GM19397 (cell line): ENCODE results near the gene LCN6.
"Not testable (repeated sequence)": the region's sequence is repeated elsewhere in the genome, so short reads cannot be mapped to it uniquely, and the experiment has no call there.

Experiments used
- ATAC-seq: cut with Tn5 transposase; IDR thresholded peaks from one replicate; pipeline ENCODE4 v1.9.1; 2021; ENCODE audit warnings: mild to moderate bottlenecking, moderate library complexity; ENCODE audit not compliant: unreplicated experiment

LCN6 gene

GRCh38 chr9:136784249-136784996 is 36.1 kb upstream of the LCN6 start:
- ATAC-seq = no peak

DNA sequence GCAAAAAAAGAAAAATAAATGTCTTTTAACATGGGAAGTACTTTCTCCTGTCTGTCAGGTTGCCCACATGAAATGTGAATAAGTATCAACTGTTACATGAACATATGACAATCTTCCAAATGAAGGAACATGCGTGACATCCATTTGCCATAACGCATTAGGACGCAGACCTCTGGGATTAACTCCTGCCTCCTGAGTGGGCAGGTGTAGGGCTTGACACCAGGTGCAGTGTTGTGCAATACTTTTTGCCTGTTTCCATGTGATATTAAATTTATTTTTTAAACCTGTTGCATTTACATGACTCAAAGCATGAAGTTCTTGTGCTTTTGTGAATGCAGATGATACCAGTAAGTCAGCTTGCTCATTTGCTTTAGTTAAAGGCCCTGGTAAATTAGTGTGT is 34.1 kb upstream of the LCN6 start:
- no peak for ATAC-seq

DNA sequence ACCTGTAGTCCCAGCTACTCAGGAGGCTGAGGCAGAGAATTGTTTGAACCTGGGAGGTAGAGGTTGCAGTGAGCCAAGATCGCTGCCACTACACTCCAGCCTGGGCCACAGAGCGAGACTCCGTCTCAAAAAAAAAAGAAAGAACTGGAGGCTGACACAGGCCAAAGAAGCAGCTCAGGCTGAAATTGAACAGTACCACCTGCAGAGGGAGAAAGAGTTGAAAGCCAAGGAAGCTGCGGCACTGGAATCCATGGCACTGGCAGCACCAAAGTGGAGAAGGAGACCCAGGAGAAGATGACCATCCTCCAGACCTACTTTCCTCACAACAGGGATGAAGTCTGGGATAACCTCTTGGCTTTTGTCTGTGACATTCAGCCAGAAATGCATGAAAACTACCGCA is 31.5 kb upstream of the LCN6 start:
- no peak for ATAC-seq

DNA sequence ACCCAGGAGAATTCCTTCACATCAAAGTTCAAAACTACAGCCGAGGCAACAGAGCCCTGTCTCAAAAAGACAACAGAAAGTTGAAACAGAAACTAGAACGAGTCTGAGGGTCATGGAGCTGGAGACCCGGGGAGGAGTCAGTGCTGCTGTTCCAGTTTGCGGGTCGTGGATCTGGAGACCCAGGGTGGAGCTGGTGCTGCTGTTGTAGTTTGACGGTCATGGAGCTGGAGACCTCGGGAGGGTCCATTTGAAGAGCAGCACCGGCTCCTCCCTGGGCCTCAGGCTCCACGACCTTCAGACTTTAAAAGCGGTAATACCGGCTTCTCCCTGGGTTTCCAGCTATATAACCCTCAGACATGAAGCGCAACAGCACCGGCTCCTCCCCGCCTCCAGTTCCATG is 29.0 kb upstream of the LCN6 start:
- no peak for ATAC-seq

- ATAC-seq = no peak
These were observed 28.6 kb upstream of the LCN6 start for GRCh38 chr9:136776947-136777346.

DNA sequence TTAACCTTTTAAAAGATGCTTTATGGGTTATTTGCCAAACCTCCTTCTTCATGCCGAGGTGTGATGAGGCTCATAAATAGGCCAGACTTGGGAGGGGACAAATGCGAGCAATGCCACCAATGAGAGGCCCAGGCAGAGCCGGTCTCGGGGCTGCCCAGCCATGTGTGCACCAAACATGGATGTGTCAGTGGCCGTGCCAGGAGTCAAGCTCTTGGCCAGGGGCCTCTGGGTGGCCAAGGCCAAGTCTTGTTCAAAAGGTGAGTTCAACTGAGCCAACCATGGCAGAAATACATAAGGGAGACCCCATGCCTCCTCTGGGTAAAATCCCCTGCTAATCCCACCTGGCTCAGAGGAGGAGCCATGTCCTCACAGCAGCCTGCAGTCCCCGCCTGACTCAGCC is 26.9 kb upstream of the LCN6 start:
- ATAC-seq = no peak

DNA sequence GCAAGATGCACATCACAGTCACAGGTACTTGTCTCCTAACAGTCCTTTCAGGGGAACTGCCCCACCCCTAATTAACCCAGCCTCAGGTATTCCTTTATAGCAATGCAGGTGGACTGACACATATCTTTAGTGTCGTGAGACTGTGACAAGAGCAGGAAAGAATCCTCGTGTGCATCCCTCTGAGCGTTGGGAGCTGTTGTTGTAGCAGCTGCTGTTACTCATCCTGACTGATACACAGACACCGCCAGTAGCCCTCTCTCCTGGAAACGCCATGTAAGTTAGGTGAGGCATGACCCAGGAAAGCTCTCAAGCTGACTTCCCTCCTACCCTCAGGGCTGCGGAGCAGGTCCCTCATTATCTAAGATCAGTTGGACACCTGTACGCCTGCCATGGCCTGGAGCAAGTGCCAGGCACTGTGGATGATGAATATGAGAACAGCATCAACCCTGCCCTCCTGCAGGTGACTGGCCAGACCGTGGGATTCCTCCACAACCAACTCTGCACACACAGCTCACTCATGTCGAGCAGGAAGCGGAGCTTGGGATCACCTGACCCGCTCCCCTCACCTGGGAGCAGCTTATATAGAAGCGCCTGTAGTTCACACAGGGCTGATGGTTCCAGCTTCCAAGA is 26.2 kb upstream of the LCN6 start:
- ATAC-seq = no peak

- no peak for ATAC-seq
These were observed 25.2 kb upstream of the LCN6 start for GRCh38 chr9:136773386-136774044.

- ATAC-seq = no peak
These were observed 23.6 kb upstream of the LCN6 start for GRCh38 chr9:136771907-136772415.

DNA sequence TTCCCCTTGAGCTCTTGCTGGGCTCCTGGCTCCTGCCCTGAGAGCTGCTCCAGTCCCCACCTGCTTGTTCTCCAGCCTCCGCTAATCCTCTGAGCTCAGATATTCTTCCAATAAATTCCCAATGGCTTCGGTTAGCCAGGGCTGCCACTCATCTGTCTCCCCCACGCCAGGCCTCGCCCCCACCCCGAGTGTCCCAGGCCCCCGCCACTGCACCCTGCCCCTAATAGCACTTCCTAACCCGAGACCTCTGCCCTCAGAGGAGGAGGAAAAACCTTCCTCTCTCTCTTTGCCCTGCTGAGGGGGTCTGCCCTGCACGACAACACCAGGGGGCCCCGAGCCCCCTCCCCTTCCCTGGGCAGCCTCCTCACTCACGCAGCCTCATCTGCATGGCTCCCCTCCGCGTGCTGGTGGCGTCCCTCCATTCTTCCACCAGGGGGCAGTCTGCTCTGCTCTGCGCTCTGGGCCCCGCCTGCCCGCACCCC is 21.4 kb upstream of the LCN6 start:
- ATAC-seq = no peak

DNA sequence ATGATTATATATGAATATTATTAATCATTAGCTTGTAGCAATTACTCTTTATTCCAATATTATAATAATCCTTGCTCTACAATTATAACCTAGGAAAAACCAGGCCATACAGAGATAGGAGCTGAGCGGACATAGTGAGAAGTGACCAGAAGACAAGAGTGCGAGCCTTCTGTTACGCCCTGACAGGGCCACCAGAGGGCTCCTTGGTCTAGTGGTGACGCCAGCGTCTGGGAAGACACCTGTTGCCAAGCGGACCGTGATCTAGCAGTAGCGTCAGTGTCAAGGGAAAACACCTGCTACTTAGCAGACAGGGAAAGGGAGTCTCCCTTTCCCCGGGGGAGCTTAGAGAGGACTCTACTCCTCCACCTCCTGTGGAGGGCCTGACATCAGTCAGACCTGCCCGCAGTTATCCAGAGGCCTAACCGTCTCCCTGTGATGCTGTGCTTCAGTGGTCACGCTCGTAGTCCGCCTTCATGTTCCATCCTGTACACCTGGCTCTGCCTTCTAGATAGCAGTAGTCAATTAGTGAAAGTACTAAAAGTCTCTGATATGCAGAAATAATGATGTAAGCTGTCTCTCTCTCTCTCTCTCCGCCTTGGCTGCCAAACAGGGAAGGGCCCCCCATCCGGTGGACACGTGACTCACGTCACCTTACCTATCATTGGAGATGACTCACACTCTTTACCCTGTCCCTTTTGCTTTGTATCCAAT is 18.2 kb upstream of the LCN6 start:
- ATAC-seq = not testable (repeated sequence)

DNA sequence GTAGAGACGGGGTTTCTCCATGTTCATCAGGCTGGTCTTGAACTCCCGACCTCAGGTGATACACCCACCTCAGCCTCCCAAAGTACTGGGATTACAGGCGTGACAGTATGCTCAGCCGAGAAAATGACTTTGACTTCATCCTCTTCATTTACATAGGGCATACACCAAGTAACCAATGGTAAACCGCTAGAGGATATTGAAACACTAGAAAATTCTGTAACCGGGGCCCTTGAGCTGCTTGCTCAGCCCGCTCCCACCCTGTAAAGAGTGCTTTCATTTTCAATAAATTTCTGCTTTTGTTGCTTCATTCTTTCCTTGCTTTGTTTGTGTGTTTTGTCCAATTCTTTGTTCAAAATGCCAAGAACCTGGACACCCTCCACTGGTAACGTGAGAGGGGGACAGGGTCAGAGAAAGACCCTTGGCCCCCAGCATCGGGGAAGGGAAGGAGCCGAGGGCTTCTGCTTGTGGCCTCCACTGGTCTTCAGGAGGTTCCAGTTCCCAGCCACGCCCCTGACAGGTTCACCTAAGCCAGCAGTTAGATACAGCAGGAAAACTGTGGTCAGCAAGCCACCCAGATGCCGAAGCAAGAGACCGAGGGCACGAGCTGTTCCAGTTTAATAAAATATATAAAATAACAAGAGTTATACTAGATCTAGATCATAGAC is 17.6 kb upstream of the LCN6 start:
- not testable (repeated sequence) for ATAC-seq

- ATAC-seq = no peak
These were observed 16.7 kb upstream of the LCN6 start for GRCh38 chr9:136765041-136765440.

GRCh38 chr9:136764301-136764891 is 16.1 kb upstream of the LCN6 start, which contains the start of gene LCN15:
Gene LCN15 (minus strand): TSS chr9:136764518. CDS start chr9:136764488, 30 bp downstream.
- ATAC-seq = no peak

DNA sequence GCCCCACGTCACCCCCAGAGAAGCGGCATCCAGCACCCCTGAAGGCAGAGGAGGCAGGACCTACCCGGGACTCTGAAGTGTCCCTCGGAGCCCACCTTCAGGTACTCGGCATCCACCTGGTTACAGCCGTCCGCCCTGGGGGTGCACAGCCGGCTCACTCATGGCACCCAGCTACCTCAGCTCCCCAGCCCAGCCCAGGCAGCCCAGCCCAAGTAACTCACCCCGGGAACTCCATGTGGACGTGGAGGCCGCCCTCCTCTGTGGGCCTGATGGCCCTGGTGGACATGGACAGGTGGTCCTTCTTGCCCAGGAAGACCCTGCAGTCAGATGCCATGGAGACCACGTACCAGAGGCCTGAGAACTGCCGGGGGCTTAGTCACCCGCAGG is 15.3 kb upstream of the LCN6 start:
- no peak for ATAC-seq

- ATAC-seq = no peak
These were observed 14.8 kb upstream of the LCN6 start for GRCh38 chr9:136762915-136763648.

DNA sequence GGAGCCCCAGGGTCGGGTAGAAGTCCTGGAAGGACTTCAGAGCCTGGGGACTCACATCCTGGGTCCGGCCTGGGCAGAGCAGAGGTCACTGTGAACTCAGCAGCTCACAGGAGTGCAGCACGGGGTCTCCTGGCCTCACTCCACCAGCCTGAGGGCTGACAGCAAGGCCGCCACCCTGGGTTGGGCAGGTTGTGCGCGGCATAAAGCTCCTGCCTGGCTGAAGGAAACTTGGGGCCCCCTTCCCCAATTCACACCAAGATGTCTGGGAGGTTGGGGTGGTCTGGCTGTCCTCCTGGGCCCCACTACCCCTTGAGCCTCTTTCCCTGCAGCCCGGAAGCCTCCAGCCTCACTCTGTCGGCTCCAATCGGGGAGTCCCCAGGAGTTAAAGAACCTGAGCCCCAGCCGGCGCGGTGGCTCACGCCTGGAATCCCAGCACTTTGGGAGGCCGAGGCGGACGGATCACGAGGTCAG is 13.9 kb upstream of the LCN6 start:
- ATAC-seq = no peak

DNA sequence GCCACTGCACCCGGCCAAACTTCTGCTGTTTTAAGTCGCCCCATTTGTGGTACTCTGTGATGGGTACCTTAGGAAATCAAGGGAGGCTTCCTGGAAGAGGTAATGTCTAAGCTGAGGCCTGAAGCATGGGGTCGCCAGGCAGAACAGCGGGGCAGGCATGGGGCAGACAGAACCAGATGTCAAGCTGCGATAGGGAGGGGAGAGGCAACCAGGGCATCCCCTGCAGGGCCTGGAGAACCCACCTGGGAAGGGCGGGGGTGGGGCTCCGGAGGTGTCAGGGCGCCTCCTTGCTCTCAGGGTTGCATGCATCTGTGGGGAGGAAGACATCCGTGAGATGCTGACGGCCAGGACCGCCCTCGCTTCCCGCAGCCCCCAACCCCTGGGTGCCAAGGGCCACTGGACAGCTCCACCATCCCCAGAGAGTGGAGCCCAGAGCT is 13.2 kb upstream of the LCN6 start:
- ATAC-seq = no peak

DNA sequence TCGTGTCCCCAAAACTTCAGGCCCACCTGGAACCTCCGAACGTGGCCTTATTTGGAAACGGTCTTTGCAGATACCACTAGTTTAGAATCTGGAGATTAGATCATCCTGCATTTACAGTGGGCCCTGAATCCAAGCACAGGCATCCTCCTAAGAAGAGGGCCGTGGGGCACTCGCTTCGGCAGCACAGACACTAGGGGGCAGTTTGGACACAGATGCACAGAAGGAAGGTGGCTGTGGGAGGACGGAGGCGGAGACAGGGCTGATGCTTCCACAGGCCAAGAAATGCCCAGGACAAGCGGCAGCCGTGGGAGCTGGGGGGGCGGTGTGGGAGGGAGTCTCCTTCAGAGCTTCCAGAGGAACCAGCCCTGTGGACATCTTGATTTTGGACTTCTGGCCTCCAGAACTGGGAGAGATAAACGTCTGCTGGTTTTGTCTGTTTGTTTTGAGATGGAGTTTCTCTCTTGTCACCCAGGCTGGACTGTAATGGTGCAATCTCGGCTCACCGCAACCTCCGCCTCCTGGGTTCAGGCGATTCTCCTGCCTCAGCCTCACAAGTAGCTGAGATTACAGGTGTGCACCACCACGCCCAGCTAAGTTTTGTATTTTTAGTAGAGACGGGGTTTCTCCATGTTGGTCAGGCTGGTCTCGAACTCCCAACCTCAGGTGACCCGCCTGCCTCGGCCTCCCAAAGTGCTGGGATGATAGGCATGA is 12.7 kb upstream of the LCN6 start:
- not testable (repeated sequence) for ATAC-seq
